HG03565 (cell line): ENCODE data around the gene MRPL40.
A peak's percentile ranks its signal among the peaks of the same experiment; 100 is the strongest.

ENCODE experiments used
- ATAC-seq: cut with Tn5 transposase; IDR thresholded peaks from one replicate; pipeline ENCODE4 v1.9.1; 2021; ENCODE audit warnings: mild to moderate bottlenecking, moderate library complexity; ENCODE audit not compliant: unreplicated experiment

Gene MRPL40

GRCh38 chr22:19432133-19432851, at the start of gene MRPL40:
Gene MRPL40 (plus strand): TSS chr22:19432545. CDS start chr22:19432555, 10 bp downstream.
- peak; percentile 59 for ATAC-seq

- ATAC-seq, result no peak
Measured at GRCh38 chr22:19383292-19383691, 49.1 kb upstream of the MRPL40 start.

- no peak for ATAC-seq
Measured at GRCh38 chr22:19385221-19385906, 47.0 kb upstream of the MRPL40 start.

- ATAC-seq, result no peak
Measured at GRCh38 chr22:19386248-19386647, 46.1 kb upstream of the MRPL40 start.

GRCh38 chr22:19387038-19387437, 45.3 kb upstream of the MRPL40 start:
- no peak for ATAC-seq

DNA sequence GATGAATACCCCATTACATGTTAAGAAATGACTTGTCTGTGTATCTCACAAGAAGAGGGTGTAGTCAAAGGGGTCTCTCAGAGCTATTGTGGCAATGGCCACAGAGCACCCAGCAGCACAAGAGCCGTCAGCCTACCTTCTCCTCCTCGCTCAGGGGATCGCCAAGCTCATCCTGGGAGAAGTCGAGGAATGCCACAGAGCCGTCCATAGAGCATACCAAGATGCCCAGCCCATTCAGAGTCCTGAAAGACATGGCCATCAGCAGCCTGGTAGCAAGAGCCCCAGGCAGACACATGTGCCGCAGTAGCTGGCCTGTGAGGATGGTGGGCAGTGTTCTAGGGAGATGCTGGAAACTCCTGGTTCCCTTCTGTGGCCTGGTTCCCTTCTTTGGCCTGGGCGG, 44.8 kb upstream of the MRPL40 start:
- no peak for ATAC-seq

- no peak for ATAC-seq
Measured at GRCh38 chr22:19393704-19394103, 38.6 kb upstream of the MRPL40 start.

- no peak for ATAC-seq
Measured at GRCh38 chr22:19394274-19395050, 37.9 kb upstream of the MRPL40 start.

DNA sequence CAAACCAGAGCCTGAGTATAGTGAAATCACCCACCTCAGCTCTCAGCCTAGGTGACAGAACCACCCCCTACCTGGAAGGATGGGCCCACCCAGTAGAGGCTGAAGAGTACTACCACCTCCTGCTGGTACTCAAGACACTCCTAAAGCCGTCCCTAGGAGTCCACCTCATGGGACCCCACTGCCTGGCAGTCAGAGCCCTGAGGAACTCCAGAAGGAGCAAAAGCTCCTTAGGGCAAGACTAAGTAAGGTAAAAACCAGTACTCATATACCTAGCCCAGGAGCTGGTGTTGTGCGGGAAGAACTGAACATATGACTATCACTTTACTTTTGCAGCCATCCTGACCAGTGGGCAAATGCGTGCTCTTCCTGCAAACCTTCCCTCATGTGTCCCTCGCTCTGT, 37.1 kb upstream of the MRPL40 start:
- no peak for ATAC-seq

GRCh38 chr22:19396561-19396933, 35.8 kb upstream of the MRPL40 start:
- no peak for ATAC-seq

- no peak for ATAC-seq
Measured at GRCh38 chr22:19396934-19397733, 35.2 kb upstream of the MRPL40 start.

GRCh38 chr22:19397734-19398104, 34.6 kb upstream of the MRPL40 start:
- no peak for ATAC-seq

- ATAC-seq, result no peak
Measured at GRCh38 chr22:19398206-19398605, 34.1 kb upstream of the MRPL40 start.

- ATAC-seq, result no peak
Measured at GRCh38 chr22:19398652-19399051, 33.7 kb upstream of the MRPL40 start.

DNA sequence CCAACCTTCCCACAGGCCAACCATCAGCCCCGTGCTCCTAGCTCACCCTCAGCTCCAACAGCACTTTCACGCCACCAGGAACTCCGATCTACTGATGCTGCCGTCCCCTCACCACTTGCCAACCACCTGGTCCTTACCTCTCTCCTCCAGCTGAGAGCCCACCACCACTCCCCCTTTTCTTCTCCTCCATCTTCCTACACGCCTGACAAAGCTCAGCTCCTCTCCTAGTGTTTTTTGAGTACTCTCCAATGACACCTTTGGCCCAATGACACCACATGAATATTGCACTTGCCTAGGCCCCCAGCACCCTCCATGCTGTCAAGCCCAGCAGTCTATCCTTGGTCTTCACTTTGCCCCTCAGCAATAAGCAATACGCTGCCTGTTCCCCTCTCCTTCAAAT, 31.5 kb upstream of the MRPL40 start:
- no peak for ATAC-seq

DNA sequence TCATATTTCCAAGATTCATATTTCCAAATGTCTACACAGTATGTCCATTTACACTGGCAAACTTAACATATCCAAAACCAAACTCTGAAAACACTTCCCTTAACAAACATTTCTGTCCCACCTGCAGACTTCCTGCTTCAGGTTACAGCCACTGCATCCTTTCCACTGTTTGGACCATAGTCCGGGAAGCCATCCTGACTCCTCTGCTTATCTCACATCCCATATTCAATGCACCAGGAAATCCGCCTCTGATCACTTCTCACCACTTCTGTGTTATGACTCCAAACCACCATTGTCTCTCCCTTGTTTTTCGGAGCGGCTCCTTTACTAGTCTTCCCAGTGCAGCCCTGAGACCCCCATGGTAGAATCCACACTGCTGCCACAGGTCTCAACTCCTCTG, 30.9 kb upstream of the MRPL40 start:
- ATAC-seq, result no peak

DNA sequence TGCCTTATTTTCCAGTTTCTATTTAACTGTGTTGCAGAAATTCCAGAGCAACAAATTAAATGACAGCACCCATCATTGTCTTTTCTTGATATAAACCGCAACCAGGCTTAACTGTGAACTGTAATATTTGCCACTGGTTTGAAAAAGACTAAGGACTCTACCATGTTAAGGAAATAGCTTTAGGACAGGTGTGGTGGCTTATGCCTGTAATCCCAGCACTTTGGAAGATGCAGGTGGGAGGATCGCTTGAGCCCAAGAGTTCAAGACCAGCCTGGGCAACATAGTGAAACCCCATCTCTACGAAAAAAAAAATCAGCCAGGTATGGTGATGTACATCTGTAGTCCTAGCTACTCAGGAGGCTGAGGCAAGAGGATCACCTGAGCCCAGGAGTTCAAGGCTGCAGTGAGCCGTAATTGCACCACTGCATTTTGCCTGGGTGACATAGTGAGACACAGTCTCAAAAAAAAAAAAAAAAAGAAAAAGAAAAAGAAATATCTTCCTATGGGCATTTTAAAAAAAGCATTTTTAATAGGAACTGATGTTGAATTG, 29.6 kb upstream of the MRPL40 start:
- ATAC-seq, result no peak

DNA sequence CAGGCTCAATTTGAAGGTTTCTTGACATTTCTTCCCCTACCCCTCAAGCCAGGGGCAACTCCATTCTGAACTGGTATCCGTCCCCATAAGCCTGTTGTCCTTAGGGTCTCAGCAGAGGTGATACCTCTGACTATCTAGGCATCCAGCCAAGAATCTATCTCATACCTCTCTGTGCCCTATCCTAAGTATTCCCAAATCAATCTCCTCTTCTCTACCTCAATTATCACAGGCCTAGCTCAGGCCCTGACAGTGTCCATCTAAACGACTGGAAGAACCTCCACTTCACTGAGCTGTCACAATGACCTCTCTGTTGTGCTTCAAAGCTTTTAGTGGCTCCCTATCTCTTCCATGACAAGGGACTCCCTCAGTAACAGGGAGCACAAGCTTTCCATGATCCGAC, 27.7 kb upstream of the MRPL40 start:
- no peak for ATAC-seq

- no peak for ATAC-seq
Measured at GRCh38 chr22:19405133-19405532, 27.2 kb upstream of the MRPL40 start.

- no peak for ATAC-seq
Measured at GRCh38 chr22:19405652-19406051, 26.7 kb upstream of the MRPL40 start.

DNA sequence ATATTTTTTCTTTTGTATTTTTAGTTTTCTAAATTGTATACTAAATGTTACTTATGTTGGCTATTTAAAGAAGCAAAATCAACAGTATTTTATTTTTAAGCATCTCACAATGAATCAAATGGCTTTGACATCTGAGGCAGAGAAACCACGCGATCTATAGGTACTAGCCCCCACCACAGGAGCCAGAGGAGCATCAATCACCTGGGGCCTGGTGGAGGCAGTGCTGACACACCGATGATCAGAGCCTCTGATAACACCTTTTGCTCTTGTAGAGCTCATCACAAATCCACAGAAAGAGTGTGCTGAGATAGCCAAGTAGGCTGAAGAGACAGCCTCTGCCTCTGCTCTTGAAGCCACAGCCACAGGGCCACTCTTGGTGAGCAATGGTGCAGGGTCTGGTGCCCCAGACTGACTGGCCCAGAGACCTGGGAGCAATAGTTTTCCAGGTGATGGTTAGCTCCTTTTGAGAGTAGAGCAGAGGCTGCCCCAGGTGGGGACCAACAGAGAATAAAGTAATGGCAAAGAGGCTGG, 26.0 kb upstream of the MRPL40 start:
- no peak for ATAC-seq
